T-helper 17 cell (primary cell): Measurements from ENCODE around the gene CMKLR1. TPM values are rescaled to one million over a fixed set of nuclear protein-coding genes. Genes with fewer than 3 reads are reported as not detected.

ENCODE experiments used
- ATAC-seq: fragments of 150-1000 bp; cut with Tn5 transposase; 2 replicates; pipeline ENCODE4 v1.10.0; 2021; ENCODE audit warnings: mild to moderate bottlenecking, moderate library complexity
- DNase-seq, 3 donors: peaks; one replicate each; pipeline versions ENCODE4 v3.0.0 to v3.0.0-alpha.2; 2020 to 2021
- H3K9me3 ChIP-seq: one replicate; pipeline ENCODE4 v1.7.0; 2013; ENCODE audit warnings: low read length, mild to moderate bottlenecking; ENCODE audit not compliant: control insufficient read depth, poor library complexity, severe bottlenecking
- H3K27ac Mint-ChIP-seq: one replicate; pipeline ENCODE4 v1.8.0; 2022; ENCODE audit warnings: mild to moderate bottlenecking, moderate library complexity, mixed read lengths
- H3K27me3 Mint-ChIP-seq: one replicate; pipeline ENCODE4 v1.8.0; 2022; ENCODE audit warnings: mixed read lengths
- H3K36me3 Mint-ChIP-seq: one replicate; pipeline ENCODE4 v1.8.0; 2022; ENCODE audit warnings: low read depth, mixed read lengths
- H3K4me1 Mint-ChIP-seq: one replicate; pipeline ENCODE4 v1.8.0; 2022; ENCODE audit warnings: mild to moderate bottlenecking, mixed read lengths
- H3K4me3 Mint-ChIP-seq: one replicate; pipeline ENCODE4 v1.8.0; 2022; ENCODE audit warnings: mild to moderate bottlenecking, moderate library complexity, mixed read lengths
- total RNA-seq, 4 donors: library from RNA in 2 of 4; stranded (reverse) in 2 of 4; gene quantifications; one replicate each; pipeline ENCODE4 v1.2.3 and lab custom pipeline; 2022 to 2026

Gene CMKLR1
- total RNA-seq, 2 donors from 2014 or later = 0.22 TPM; not detected in 1

DNA sequence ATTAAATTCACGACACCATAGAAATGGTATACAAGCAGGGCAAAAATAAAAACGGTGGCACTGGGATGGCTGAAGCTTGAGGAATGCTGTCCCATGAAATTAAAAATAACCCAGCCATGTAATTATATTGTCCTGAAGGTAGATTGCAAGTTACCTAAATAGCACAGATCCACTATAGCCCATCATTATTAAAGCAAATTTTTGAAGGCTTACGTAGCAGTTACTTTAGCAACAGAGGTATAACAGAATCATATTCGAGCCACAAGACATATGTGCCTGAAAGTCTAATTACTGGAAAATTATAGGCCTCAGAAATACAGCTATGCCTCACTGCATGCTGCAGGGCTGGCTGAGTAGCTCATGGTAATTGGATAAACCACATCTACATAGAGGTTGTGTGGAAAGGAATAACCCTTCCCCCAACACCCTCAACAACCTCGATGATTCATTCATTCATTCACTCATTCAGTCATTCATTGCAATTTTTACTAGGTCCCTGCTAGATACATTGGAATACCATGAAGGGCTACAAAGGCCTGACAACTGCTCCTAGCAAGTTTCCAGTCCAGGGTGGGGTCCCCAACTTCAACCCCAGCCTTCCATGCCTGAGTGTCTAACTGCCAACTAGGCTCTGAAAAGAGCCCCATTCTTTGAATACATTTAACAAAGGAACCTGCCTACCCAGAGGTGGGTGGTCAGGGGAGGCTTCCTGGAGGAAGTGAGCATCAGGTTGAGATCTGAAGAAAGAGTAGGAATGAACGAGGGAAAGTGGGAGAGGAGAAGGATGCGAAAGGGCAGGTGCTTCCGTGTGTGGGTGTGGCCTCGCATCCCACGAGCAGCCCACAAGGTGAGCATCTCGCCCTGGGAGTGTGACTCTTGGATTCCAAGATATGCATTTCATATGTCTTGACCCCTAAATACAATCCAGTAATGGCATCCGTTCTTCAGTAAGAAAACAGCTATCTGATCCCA, 18.0 kb upstream of the CMKLR1 start:
- H3K27me3 Mint-ChIP-seq = peaks cover 44% of the 10 kb centered on the region
- peaks cover 3% of the 10 kb centered on the region for H3K4me1 Mint-ChIP-seq
- peaks cover 2% of the 10 kb centered on the region for H3K36me3 Mint-ChIP-seq
- H3K27ac Mint-ChIP-seq = no peak overlapping the region
- no peak overlapping the region for H3K4me3 Mint-ChIP-seq
- ATAC-seq (no peak), DNase-seq (no peak)
- no peaks in the 10 kb centered on the region for H3K9me3 ChIP-seq

DNA sequence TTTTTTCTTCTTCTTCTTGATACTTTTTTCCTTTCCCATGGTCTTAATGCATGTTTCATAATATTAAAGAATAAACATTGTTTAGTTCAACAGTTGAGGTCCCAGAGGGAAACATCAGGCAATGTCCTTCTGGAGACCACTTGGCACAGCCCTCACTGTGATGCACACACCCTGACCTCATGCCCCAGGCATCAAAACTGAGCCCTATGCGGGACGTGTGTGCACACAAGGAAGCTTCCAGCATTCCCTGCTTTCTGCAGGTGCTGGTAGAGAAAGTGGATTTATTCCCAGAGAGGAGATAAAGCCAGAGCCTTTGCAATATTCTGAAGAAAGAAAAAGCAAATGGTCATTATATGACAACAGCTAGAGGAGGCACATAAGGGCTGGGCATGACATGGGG, 16.0 kb upstream of the CMKLR1 start:
- H3K27me3 Mint-ChIP-seq = peaks cover 38% of the 10 kb centered on the region
- H3K4me1 Mint-ChIP-seq = peaks cover 4% of the 10 kb centered on the region
- no peak overlapping the region for H3K4me3 Mint-ChIP-seq
- DNase-seq (no peak), ATAC-seq (no peak)
- no peaks in the 10 kb centered on the region for H3K9me3 ChIP-seq
- peaks cover 2% of the 10 kb centered on the region for H3K36me3 Mint-ChIP-seq
- H3K27ac Mint-ChIP-seq = no peak overlapping the region

GRCh38 chr12:108352591-108352990, 13.5 kb upstream of the CMKLR1 start:
- no peak overlapping the region for H3K4me3 Mint-ChIP-seq
- H3K27me3 Mint-ChIP-seq = peaks cover 25% of the 10 kb centered on the region
- ATAC-seq (no peak), DNase-seq (no peak)
- H3K27ac Mint-ChIP-seq = no peak overlapping the region
- peaks cover 2% of the 10 kb centered on the region for H3K36me3 Mint-ChIP-seq
- H3K4me1 Mint-ChIP-seq = peaks cover 4% of the 10 kb centered on the region
- H3K9me3 ChIP-seq = no peaks in the 10 kb centered on the region

DNA sequence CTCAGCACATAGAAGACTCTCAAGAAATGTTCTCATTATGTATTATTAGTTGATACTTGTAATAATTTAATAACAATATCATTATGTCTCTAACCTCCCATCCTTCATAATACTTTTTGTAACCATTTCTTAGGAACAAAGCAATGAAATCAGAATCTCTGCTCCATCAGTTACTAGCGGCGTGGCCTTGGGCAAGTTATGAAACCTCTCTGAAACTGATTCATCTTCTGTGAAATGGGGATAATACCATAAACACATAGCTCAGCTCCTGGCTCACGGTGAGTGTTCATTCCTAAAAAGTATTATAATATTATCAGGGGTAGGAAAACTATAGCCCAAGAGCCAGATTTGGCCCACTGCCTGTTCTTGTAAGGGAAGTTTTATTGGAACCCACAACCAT, 11.4 kb upstream of the CMKLR1 start:
- peaks cover 2% of the 10 kb centered on the region for H3K36me3 Mint-ChIP-seq
- no peak for DNase-seq
- ATAC-seq = no peak
- no peak overlapping the region for H3K4me3 Mint-ChIP-seq
- H3K27ac Mint-ChIP-seq = no peak overlapping the region
- H3K27me3 Mint-ChIP-seq = peaks cover 25% of the 10 kb centered on the region
- H3K4me1 Mint-ChIP-seq = peaks cover 4% of the 10 kb centered on the region
- no peaks in the 10 kb centered on the region for H3K9me3 ChIP-seq

DNA sequence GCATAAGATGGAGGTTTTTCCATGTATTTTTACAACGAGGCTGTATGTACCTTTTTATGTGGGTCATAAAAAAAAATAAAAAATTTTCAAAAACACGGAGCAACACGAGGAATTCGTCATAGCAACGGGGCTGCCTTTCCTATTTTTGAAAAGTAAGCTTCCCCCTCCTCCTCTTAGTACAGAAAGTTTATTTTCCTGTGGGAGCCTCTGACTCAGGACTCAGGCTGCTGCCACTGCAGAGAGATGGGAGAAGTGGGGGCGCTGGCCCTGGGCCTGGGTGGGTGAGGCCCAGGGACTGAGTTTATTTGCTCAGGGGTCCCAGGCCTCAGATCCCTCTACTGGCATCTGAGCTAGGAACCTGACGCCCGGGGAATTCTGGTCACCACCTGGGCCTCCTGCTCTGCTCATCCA, 10.2 kb upstream of the CMKLR1 start:
- no peaks in the 10 kb centered on the region for H3K9me3 ChIP-seq
- peaks cover 4% of the 10 kb centered on the region for H3K4me1 Mint-ChIP-seq
- no peak overlapping the region for H3K27ac Mint-ChIP-seq
- H3K27me3 Mint-ChIP-seq = peaks cover 22% of the 10 kb centered on the region
- H3K4me3 Mint-ChIP-seq = no peak overlapping the region
- ATAC-seq = no peak
- H3K36me3 Mint-ChIP-seq = peaks cover 2% of the 10 kb centered on the region
- no peak for DNase-seq

DNA sequence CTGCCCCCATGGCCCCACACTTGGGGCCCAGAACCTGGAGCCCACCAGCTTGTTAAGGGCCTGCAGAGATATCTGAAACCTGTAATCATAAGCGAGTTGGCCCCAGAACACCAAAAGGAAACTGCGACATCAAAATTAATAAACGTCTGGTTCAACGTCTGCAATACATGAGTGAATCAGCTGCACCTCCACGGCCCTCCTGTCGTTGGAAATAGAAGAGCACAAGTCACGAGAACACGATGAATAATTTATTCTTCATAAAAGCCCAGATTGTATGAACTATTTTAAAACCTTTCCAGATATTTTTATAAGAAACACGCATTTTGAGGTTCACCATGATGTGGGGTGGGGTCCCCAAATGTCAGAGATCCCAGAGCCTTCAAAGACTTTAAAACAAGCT, 9.7 kb upstream of the CMKLR1 start:
- Mint-ChIP-seq H3K4me3 (no peak overlapping the region), H3K4me1 (peaks cover 4% of the 10 kb centered on the region), H3K36me3 (peaks cover 2% of the 10 kb centered on the region), H3K27ac (no peak overlapping the region), H3K27me3 (peaks cover 22% of the 10 kb centered on the region)
- no peaks in the 10 kb centered on the region for H3K9me3 ChIP-seq
- no peak for ATAC-seq
- no peak for DNase-seq

DNA sequence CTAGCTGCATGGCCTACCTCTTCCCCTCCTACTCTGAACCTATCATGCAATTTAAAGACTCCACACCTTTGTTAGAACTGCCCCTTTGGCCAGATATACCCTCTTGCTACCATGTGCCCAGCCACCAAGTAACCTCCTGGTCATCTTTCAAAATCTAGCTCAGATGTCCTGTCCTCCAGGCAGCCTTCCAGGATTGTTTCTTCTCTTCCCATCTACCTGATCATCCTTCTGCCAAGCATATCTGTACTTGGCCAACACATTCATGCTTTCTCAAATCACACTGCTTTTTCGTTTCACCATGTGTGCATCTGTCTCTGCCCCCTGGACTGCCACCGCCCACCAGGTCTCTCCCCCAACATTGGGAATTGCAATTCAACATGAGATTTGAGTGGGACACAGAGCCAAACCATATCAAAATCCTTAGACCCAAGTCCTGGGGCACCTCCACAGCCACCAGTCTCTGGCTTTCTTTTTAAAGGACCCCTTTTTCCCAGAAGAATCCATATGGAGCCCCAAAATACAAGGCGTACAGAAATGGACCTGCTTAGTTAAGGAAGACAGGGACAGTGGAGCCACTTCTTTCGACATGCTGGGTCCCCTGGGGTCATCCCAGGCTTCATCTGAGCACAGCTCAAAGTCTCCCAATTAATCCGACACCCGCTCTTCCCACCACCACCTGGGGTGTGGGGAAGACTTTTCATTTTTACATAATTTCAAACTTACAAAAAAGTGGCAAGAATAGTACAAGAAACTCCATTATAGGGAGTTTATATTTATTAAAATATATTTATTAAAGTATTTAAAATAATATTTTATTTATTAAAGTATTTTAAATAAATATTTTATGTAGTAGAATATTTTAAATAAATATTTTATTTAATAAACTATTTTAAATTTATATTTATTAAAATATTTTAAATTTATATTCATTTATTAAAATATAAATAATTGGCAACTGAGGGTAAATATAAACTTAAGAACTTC, 7.9 kb upstream of the CMKLR1 start:
- H3K27ac Mint-ChIP-seq = no peak overlapping the region
- no peaks in the 10 kb centered on the region for H3K36me3 Mint-ChIP-seq
- no peak for ATAC-seq
- H3K27me3 Mint-ChIP-seq = peaks cover 16% of the 10 kb centered on the region
- H3K4me1 Mint-ChIP-seq = peaks cover under 1% of the 10 kb centered on the region
- H3K9me3 ChIP-seq = no peaks in the 10 kb centered on the region
- H3K4me3 Mint-ChIP-seq = no peak overlapping the region
- DNase-seq = no peak

GRCh38 chr12:108345716-108346633, 6.9 kb upstream of the CMKLR1 start:
- H3K4me1 Mint-ChIP-seq = no peaks in the 10 kb centered on the region
- no peak overlapping the region for H3K27ac Mint-ChIP-seq
- peaks cover 16% of the 10 kb centered on the region for H3K27me3 Mint-ChIP-seq
- H3K9me3 ChIP-seq = no peaks in the 10 kb centered on the region
- ATAC-seq (no peak), DNase-seq (no peak)
- H3K36me3 Mint-ChIP-seq = no peaks in the 10 kb centered on the region
- no peak overlapping the region for H3K4me3 Mint-ChIP-seq

GRCh38 chr12:108342985-108343384, 3.9 kb upstream of the CMKLR1 start:
- ATAC-seq (no peak), DNase-seq (no peak)
- Mint-ChIP-seq H3K36me3 (no peaks in the 10 kb centered on the region), H3K27ac (no peak overlapping the region), H3K4me1 (no peaks in the 10 kb centered on the region), H3K27me3 (peaks cover 22% of the 10 kb centered on the region), H3K4me3 (no peak overlapping the region)
- H3K9me3 ChIP-seq = no peaks in the 10 kb centered on the region

- no peaks in the 10 kb centered on the region for H3K9me3 ChIP-seq
- peaks cover 30% of the 10 kb centered on the region for H3K27me3 Mint-ChIP-seq
- no peaks in the 10 kb centered on the region for H3K4me1 Mint-ChIP-seq
- H3K36me3 Mint-ChIP-seq = no peaks in the 10 kb centered on the region
- DNase-seq (no peak), ATAC-seq (no peak)
- no peak overlapping the region for H3K27ac Mint-ChIP-seq
- peak overlapping the region; percentile 31 for H3K4me3 Mint-ChIP-seq
Measured at GRCh38 chr12:108341854-108342847, 3.0 kb upstream of the CMKLR1 start.

GRCh38 chr12:108341356-108341755, 2.2 kb upstream of the CMKLR1 start:
- Mint-ChIP-seq H3K27ac (no peak overlapping the region), H3K4me1 (no peaks in the 10 kb centered on the region)
- no peak for DNase-seq

More at GRCh38 chr12:108341356-108341755, 2.2 kb upstream of the CMKLR1 start:
- Mint-ChIP-seq H3K27me3 (peaks cover 33% of the 10 kb centered on the region), H3K36me3 (no peaks in the 10 kb centered on the region), H3K4me3 (peak overlapping the region; percentile 31)
- no peaks in the 10 kb centered on the region for H3K9me3 ChIP-seq
- ATAC-seq = no peak
